ENCODE results near the gene BCAS1.
A peak's percentile ranks its signal among the peaks of the same experiment; 100 is the strongest.

The BCAS1 gene

DNA sequence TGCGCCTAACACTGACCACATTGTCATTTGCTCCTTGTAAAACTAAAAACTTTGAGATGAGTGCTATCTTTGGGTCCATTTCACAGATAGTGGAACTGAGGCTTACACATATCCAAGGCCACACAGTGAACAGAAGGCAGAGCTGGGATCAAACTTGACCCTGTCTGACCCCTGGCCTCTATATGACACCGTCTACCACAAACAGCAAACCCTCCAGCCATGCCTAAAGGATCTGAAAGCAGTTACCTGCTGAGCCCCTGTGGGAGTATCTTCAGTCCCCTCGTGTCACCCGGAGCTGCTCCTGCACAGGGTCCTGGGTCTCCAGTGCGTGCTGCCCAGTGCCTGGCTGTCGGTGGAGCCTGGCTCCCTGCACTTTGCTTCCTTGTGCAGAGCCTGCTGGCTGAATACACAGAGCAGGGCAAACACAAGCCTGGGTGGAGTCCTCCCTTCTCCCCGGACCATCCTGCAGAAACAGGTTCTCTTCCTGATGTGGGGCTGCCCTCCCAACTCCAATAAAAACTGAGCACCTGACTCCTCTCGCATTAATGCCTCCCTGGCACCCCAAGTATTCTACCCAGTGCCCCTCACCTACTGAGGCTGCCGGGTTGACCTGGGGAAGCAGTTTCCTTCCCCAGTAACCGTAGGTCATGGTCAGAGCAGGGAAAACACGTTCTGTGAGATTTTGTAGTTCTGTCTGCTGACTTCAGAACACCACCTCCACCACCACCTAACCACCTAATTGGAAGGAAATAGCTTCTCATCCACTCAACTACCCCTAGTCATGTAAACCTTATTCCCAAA is at the start of gene BCAS1:
Gene BCAS1, minus strand, starts transcription at position 408 of the 801 bp plus-strand sequence. CDS start 11,876 bp downstream, outside the sequence.
- no peak for FAIRE-seq
- no peak for DNase-seq (ENCODE audit: extremely low spot score, insufficient read length, low read depth)

- no peak for FAIRE-seq
- no peak for DNase-seq (ENCODE audit: extremely low spot score, insufficient read length, low read depth)
These were observed 49.4 kb upstream of the BCAS1 start for GRCh38 chr20:54119744-54120143.

DNA sequence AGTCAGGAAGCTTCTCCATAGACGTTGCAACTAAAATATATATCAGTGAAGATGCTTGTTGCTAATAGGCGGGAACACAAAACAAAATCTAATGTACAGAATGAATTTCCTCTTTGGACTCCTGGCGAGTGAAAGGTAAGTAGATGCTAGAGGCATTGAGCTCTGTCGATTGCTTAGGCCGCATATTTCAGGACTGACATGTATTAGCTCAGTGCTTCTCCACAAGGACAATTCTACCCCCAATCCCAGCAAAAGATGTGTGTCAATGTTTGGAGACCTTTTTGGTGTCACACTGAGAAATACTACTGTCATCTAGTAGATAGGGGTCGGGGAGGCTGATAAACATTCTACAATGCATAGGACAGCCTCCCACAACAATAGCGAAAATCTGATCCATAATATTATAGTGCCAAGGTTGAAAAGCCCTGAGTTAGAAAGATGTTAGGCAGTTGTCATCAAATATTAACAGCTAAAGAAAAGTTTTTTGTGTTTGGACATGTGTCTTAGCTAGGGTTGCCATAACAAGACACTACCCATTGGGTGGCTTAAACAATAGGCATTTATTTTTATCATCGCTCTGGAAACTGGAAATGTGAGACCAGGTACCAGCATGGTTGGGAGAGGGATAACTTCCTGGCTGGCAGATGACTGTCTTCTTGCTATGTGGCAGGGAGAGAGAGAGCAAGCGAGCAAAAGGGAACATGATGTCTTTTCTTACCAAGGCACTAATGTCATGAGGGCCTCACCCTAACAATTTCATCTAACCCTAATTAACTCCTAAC is 48.0 kb upstream of the BCAS1 start:
- no peak for FAIRE-seq

GRCh38 chr20:54116550-54117235 is 46.3 kb upstream of the BCAS1 start:
- DNase-seq (ENCODE audit: extremely low spot score, insufficient read length, low read depth) (no peak), FAIRE-seq (no peak)

More for the DNA sequence above, 48.0 kb upstream of the BCAS1 start:
- no peak for DNase-seq (ENCODE audit: extremely low spot score, insufficient read length, low read depth)

DNA sequence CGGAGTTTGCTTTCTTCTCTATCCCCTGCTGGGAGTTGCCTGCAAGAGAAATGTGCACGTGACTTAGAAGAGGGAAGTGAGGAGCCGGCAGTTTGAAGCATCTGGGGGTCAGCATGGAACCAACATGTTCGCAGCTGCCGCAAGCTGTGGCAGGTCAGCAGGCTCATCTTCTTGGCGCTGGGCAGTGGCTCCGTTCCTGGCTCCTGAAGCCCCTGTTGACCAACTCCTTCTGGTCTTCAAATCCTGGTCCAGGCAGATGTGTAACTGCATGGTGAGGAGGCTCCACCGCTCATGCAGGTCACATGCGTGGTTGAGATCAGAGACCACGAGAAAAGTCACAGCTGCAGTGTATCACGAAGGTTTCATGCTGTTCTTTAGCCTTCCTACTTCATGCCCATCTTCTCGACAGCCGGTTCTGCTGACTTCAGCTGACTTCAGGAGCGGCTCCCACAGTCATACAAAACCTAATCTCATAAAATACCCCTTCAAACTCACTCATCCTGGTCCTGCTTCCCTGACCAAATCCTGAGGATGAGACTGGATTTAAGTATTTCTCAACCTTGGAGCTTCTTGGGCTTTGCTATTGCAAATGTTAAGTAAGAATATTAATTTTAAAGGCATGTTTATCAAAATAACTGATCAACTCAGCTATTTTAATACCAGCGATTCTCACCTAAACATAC is 44.9 kb upstream of the BCAS1 start:
- DNase-seq (ENCODE audit: extremely low spot score, insufficient read length, low read depth) (no peak), FAIRE-seq (no peak)

DNA sequence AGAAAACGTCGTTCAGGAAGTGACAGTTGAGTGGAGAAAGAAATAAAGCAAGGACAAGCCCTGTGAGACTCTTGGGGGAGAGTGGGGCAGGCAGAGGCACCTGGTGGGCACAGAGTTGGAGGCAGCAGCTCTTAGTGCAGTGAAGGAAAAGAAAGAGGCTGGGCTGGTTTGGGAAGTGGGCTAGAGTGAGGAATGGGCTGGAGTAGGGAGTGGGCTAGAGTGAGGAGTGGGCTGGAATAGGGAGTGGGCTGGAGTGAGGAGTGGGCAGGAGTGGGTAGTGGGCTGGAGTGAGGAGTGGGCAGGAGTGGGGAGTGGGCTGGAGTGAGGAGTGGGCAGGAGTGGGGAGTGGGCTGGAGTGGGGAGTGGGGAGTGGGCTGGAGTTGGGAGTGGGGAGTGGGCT is 43.7 kb upstream of the BCAS1 start:
- FAIRE-seq = no peak
- no peak for DNase-seq (ENCODE audit: extremely low spot score, insufficient read length, low read depth)

DNA sequence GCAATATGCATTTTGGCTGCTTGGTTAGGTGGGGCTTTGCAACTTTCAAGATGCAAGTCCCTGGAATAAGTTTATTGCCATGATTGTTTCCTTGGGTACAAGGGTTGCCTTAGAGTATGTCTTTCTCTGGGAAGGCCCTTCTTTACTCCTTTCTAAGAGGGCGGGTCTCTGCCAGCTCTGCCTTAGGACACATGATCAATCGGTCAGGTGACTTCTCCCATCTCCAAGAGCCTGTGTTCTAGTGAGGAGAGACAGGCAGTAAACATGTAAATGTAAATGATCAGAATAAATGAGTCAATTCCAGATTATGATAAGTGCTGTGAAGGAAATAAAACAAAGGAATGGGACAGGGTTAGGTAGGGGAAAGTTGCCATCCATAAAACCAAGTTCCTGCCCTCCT is 43.2 kb upstream of the BCAS1 start:
- DNase-seq (ENCODE audit: extremely low spot score, insufficient read length, low read depth) (no peak), FAIRE-seq (no peak)

- DNase-seq (ENCODE audit: extremely low spot score, insufficient read length, low read depth) (no peak), FAIRE-seq (no peak)
These were observed 42.0 kb upstream of the BCAS1 start for GRCh38 chr20:54112221-54112884.

- no peak for DNase-seq (ENCODE audit: extremely low spot score, insufficient read length, low read depth)
- no peak for FAIRE-seq
These were observed 41.1 kb upstream of the BCAS1 start for GRCh38 chr20:54111460-54111859.

DNA sequence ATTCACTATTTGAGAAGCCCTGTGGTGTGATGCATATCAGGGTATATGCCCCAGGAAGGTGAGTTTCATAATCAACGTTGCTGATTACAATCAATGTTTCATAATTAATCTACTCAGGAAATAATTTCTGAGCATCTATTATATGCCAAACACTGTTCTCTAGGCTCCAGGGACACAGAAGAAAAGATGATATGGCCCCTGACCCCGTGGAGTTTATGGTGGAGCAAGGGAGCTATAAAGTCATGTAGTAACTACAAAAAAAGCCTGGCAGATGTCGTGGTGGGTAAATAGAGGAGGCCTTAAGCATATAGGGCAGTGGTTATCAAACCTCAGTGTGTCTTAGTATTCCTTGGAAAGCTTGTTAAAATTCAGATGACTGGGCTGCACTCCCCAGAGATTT is 40.1 kb upstream of the BCAS1 start:
- FAIRE-seq (no peak), DNase-seq (ENCODE audit: extremely low spot score, insufficient read length, low read depth) (no peak)

DNA sequence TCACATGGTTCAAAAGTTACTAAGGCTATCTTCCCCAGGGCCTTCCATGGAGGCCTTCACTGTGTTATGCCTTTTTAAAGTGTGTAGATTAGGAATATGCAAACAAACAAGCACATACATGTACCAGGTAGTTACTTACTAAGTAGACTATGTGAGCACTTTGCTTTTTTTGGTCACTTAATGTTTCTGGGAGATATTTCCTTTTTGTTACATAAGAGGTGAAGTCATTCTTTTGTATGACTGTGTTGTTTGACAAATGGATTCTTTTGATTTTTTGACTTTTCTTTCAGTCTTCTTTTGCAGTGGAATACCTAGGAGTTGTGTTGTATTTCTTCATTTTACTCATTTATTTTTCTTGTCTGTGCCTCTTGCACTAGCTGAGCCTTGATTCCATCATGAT is 39.6 kb upstream of the BCAS1 start:
- no peak for DNase-seq (ENCODE audit: extremely low spot score, insufficient read length, low read depth)
- no peak for FAIRE-seq

DNA sequence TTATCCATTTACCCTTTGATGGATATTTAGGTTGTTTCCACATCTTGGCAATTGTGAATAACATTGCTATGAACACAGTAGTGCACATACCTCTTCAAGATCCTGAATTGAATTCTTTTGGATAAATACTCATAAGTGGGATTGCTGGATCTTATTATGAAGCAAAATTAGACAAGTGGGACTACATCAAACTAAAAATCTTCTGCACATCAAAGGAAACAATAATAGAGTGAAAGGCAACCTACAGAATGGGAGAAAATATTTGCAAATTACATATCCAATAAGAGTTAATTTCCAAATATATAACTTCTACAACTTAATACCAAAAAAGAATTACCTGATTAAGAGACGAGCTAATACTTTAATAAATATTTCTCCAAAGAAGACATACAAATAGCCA is 38.4 kb upstream of the BCAS1 start:
- FAIRE-seq (no peak), DNase-seq (ENCODE audit: extremely low spot score, insufficient read length, low read depth) (no peak)

DNA sequence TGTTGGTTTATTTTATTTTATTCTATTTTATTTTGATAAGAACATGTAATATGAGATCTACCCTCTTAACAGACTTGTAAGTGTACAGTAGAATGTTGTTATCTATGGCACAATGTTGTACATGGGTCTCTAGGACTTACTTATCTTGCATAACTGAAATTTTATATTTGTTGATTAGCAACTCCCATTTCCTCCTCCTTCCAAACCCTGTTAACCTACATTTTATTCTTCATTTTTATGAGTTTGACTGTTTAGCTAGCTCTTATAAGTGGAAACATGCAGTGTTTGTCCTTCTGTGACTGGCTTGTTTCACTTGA is 37.9 kb upstream of the BCAS1 start:
- no peak for DNase-seq (ENCODE audit: extremely low spot score, insufficient read length, low read depth)
- no peak for FAIRE-seq

DNA sequence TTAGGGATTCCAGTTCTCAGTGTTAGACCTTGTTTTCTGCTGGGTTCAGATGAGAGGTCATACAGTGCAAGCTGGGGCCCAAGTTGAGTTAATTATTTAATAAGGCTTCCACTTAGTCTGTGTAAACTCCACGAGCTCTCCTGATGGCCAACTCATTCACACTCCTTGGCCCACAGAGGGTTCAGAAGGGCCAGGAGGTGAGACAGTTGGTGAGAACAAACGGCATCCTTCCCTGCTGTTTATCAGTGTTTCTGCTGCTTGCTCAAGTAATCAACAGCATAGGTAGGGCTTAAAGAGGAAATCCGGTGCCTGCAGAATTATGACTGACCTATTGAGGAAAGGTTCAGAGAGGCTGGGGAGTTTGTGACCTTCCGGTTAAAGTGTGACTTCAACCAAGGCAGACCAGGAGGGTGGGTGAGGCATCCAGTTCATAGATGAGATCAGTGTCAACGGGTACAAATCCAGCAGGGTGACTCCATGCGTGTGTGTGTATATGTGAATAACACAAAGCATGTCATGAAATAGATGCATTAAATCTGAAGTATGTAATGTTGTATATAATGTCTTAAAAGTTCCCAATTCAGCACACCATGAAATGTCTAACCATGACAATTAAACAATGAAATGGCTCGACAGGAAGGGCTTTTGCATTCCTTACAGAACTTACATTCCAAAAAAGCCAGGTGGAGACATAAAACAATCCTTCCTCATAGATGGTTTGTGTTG is 37.4 kb upstream of the BCAS1 start:
- DNase-seq (ENCODE audit: extremely low spot score, insufficient read length, low read depth) = no peak
- FAIRE-seq = peak; percentile 56

- DNase-seq (ENCODE audit: extremely low spot score, insufficient read length, low read depth) (no peak), FAIRE-seq (no peak)
These were observed 36.8 kb upstream of the BCAS1 start for GRCh38 chr20:54107181-54107580.

- DNase-seq (ENCODE audit: extremely low spot score, insufficient read length, low read depth) (no peak), FAIRE-seq (no peak)
These were observed 35.8 kb upstream of the BCAS1 start for GRCh38 chr20:54106162-54106561.

GRCh38 chr20:54105653-54106052 is 35.3 kb upstream of the BCAS1 start:
- no peak for DNase-seq (ENCODE audit: extremely low spot score, insufficient read length, low read depth)
- FAIRE-seq = peak; percentile 31

DNA sequence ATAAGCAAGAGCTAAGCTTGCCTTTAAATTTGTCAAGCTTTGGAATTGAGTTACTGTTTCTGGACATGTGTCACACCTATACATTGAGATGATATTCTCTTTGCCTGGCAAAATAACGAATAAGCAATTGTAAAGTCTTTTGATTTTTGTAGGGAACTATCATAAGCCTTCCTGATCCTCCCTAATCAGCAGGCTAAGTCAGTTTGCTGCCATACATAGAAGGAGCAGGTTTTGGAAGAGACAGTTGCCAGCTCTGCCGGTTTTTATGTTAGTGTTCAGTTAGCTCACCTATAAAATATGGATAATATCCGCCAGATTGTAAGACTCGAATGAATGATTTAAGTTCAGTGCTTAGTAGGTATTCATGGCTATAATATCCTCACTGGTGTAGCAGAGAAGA is 34.4 kb upstream of the BCAS1 start:
- no peak for DNase-seq (ENCODE audit: extremely low spot score, insufficient read length, low read depth)
- FAIRE-seq = no peak
